HepG2 (cell line): ENCODE measurements around the gene MGAT5. TPM values are rescaled to one million over a fixed set of nuclear protein-coding genes. Genes with fewer than 3 reads are reported as not detected.
A peak's percentile ranks its signal among the peaks of the same experiment; 100 is the strongest.

Experiments
- FOXK1 ChIP-seq: sonication (generic); formaldehyde crosslinking; IDR thresholded peaks from 2 replicates; pipeline ENCODE4 v1.4.0; 2020; ENCODE audit warnings: low read depth, missing genetic modification reagents, borderline replicate concordance
- GFI1 ChIP-seq: sonication (generic); formaldehyde crosslinking; IDR thresholded peaks from 2 replicates; pipeline ENCODE4 v1.5.0; 2020; ENCODE audit warnings: missing genetic modification reagents, mild to moderate bottlenecking, borderline replicate concordance
- HNF1B ChIP-seq: sonication (generic); formaldehyde crosslinking; IDR thresholded peaks from 2 replicates; pipeline ENCODE4 v1.5.1; 2020; ENCODE audit warnings: mild to moderate bottlenecking, moderate library complexity, missing genetic modification reagents
- HNF4A ChIP-seq: sonication (generic); formaldehyde crosslinking; IDR thresholded peaks from 2 replicates; pipeline ENCODE4 v1.4.0; 2020; ENCODE audit warnings: missing genetic modification reagents
- IKZF1 ChIP-seq: fragments of 450-650 bp; IDR thresholded peaks from 2 replicates; pipeline ENCODE4 v1.7.1; 2016
- KLF11 ChIP-seq: IDR thresholded peaks from 2 replicates; pipeline ENCODE4 v1.6.1; 2016; ENCODE audit warnings: missing compliant biosample characterization
- MAF1 ChIP-seq: sonication (generic); formaldehyde crosslinking; IDR thresholded peaks from 2 replicates; pipeline ENCODE4 v1.5.0; 2020; ENCODE audit warnings: missing genetic modification reagents, borderline replicate concordance
- MLLT10 ChIP-seq: sonication (generic); formaldehyde crosslinking; IDR thresholded peaks from 2 replicates; pipeline ENCODE4 v1.4.0; 2020; ENCODE audit warnings: missing genetic modification reagents
- NCOA2 ChIP-seq: sonication (generic); formaldehyde crosslinking; IDR thresholded peaks from 2 replicates; pipeline ENCODE4 v1.8.0; 2022; ENCODE audit warnings: inconsistent platforms
- NFKB2 ChIP-seq: sonication (generic); formaldehyde crosslinking; IDR thresholded peaks from 2 replicates; pipeline ENCODE4 v1.4.0; 2020; ENCODE audit warnings: missing genetic modification reagents, borderline replicate concordance
- PITX1 ChIP-seq: sonication (generic); formaldehyde crosslinking; IDR thresholded peaks from 2 replicates; pipeline ENCODE4 v1.5.1; 2020; ENCODE audit warnings: mild to moderate bottlenecking, missing genetic modification reagents
- PPARG ChIP-seq: conservative IDR thresholded peaks from 2 replicates; pipeline ENCODE4 v1.6.1; 2016; ENCODE audit warnings: missing biosample characterization, missing genetic modification reagents
- REST ChIP-seq, 2 experiments: IDR thresholded peaks; 2 replicates each; pipeline ENCODE4 v1.6.1; 2011 to 2012; ENCODE audit warnings: low read length in 2 of 2, borderline replicate concordance in 1 of 2, low read depth in 1 of 2, mild to moderate bottlenecking in 1 of 2, moderate library complexity in 1 of 2
- RFX3 ChIP-seq: IDR thresholded peaks from 2 replicates; pipeline ENCODE4 v1.6.1; 2016; ENCODE audit warnings: missing biosample characterization, missing genetic modification reagents
- SMYD3 ChIP-seq: sonication (generic); formaldehyde crosslinking; IDR thresholded peaks from 2 replicates; pipeline ENCODE4 v1.8.1; 2023; ENCODE audit warnings: mild to moderate bottlenecking, missing genetic modification reagents
- SNAI1 ChIP-seq: sonication (generic); formaldehyde crosslinking; IDR thresholded peaks from 2 replicates; pipeline ENCODE4 v1.5.0; 2020; ENCODE audit warnings: mild to moderate bottlenecking, missing genetic modification reagents, borderline replicate concordance
- SOX6 ChIP-seq, 2 experiments: fragments of 450-650 bp in 1 of 2; sonication (generic) in 1 of 2; formaldehyde crosslinking in 1 of 2; IDR thresholded peaks; 2 replicates each; pipeline versions ENCODE4 v1.4.0 to v1.6.1; 2017 to 2020; ENCODE audit warnings: antibody characterized with exemption in 1 of 2, mild to moderate bottlenecking in 1 of 2, missing genetic modification reagents in 1 of 2
- TEF ChIP-seq: sonication (generic); formaldehyde crosslinking; IDR thresholded peaks from 2 replicates; pipeline ENCODE4 v1.5.0; 2020; ENCODE audit warnings: missing genetic modification reagents
- ZFP36L1 ChIP-seq: sonication (generic); formaldehyde crosslinking; IDR thresholded peaks from 2 replicates; pipeline ENCODE4 v1.8.0; 2022; ENCODE audit warnings: mild to moderate bottlenecking, missing genetic modification reagents, moderate library complexity
- ZKSCAN5 ChIP-seq: sonication (generic); formaldehyde crosslinking; IDR thresholded peaks from 2 replicates; pipeline ENCODE4 v1.5.1; 2020; ENCODE audit warnings: mild to moderate bottlenecking, missing genetic modification reagents
- ZNF101 ChIP-seq: sonication (generic); formaldehyde crosslinking; IDR thresholded peaks from 2 replicates; pipeline ENCODE4 v1.4.0; 2020; ENCODE audit warnings: mild to moderate bottlenecking, low read depth, missing genetic modification reagents, borderline replicate concordance
- ZNF296 ChIP-seq: sonication (generic); formaldehyde crosslinking; conservative IDR thresholded peaks from 2 replicates; pipeline ENCODE4 v1.5.0; 2020; ENCODE audit warnings: mild to moderate bottlenecking, missing genetic modification reagents
- ZNF367 ChIP-seq: sonication (generic); formaldehyde crosslinking; IDR thresholded peaks from 2 replicates; pipeline ENCODE4 v1.4.0; 2020; ENCODE audit warnings: missing genetic modification reagents, borderline replicate concordance
- ZNF460 ChIP-seq: sonication (generic); formaldehyde crosslinking; IDR thresholded peaks from 2 replicates; pipeline ENCODE4 v1.5.1; 2020; ENCODE audit warnings: missing genetic modification reagents, mild to moderate bottlenecking, borderline replicate concordance
- ZNF543 ChIP-seq: sonication (generic); formaldehyde crosslinking; IDR thresholded peaks from 2 replicates; pipeline ENCODE4 v1.4.0; 2020; ENCODE audit warnings: mild to moderate bottlenecking, missing genetic modification reagents
- ZZZ3 ChIP-seq: sonication (generic); formaldehyde crosslinking; IDR thresholded peaks from 2 replicates; pipeline ENCODE4 v1.4.0; 2020; ENCODE audit warnings: missing genetic modification reagents, mild to moderate bottlenecking, borderline replicate concordance
- polyA plus RNA-seq, 8 experiments: library from polyadenylated mRNA; depleted of rRNA in 3 of 8; stranded (reverse) in 7 of 8; unstranded in 1 of 8; fragments of >200 nt; fragmentation: Illumina TruSeq in 4 of 8; extraction: Trizol in 4 of 8; gene quantifications; 2 replicates each; pipeline versions ENCODE4 v1.2.1 to v1.2.3, GENCODE V29; 2011 to 2016; ENCODE audit warnings: low read depth in 4 of 8, missing spikeins in 1 of 8, mixed read lengths in 1 of 8; ENCODE audit not compliant: insufficient read depth in 1 of 8
- total RNA-seq, 5 experiments: library from RNA; depleted of rRNA; stranded (reverse); fragments of >200 nt; fragmentation: Illumina TruSeq; extraction: Trizol; gene quantifications; 2 replicates each; pipeline ENCODE4 v1.2.3, GENCODE V29; 2016; ENCODE audit warnings: low read depth in 1 of 5

MGAT5 gene
- total and polyA plus RNA-seq, 2 of the 13 experiments (the other 11 are each of a cell fraction or from before 2014, with no cell fraction given) = 33.1 to 60.2 TPM

GRCh38 chr2:134241911-134242310 lies 12.0 kb upstream of the MGAT5 start (continued):
- TF ChIP-seq KLF11 (CRISPR knock-in tag) (no peak), IKZF1 (no peak), ZNF543 (CRISPR knock-in tag) (no peak), SNAI1 (CRISPR knock-in tag) (no peak), REST (IDR thresholded peaks at IDR 0.05; ENCODE audit: borderline replicate concordance in 1 of 2, low read depth in 1 of 2, low read length in 2 of 2) (no peak), SMYD3 (CRISPR knock-in tag) (no peak), ZZZ3 (CRISPR knock-in tag) (no peak), NFKB2 (CRISPR knock-in tag) (no peak), FOXK1 (CRISPR knock-in tag) (no peak), MLLT10 (CRISPR knock-in tag) (no peak), GFI1 (peak; percentile 55), NCOA2 (CRISPR knock-in tag) (peak; percentile 78), PPARG (CRISPR knock-in tag) (no peak), ZNF460 (no peak), TEF (no peak), ZNF367 (CRISPR knock-in tag) (no peak), ZNF101 (no peak), ZKSCAN5 (CRISPR knock-in tag) (no peak), HNF1B (CRISPR knock-in tag) (no peak), ZNF296 (CRISPR knock-in tag) (no peak), ZFP36L1 (CRISPR knock-in tag) (no peak), HNF4A (CRISPR knock-in tag) (peak; percentile 96), MAF1 (no peak), RFX3 (CRISPR knock-in tag) (no peak), PITX1 (CRISPR knock-in tag) (0 out of 2 replicates have a peak, but pooled peaks have one; percentile 35), SOX6 (IDR thresholded peaks at IDR 0.05) (no peak), SOX6 (CRISPR knock-in tag; IDR thresholded peaks at IDR 0.05) (peak; percentile 79)
